Ammon's horn (tissue), 1 donor: Measurements from ENCODE around the gene ACAP1.
"Not testable (repeated sequence)": the region's sequence is repeated elsewhere in the genome, so short reads cannot be mapped to it uniquely, and the experiment has no call there.

Experiments used
- DNase-seq: peaks from one replicate; pipeline ENCODE4 v3.0.0-alpha.2; 2016; ENCODE audit warnings: low spot score

The ACAP1 gene

GRCh38 chr17:7356072-7356549 is 19.8 kb downstream of the ACAP1 start:
- peak; percentile 80 for DNase-seq

GRCh38 chr17:7356756-7357155 is 20.4 kb downstream of the ACAP1 start:
- no peak for DNase-seq

GRCh38 chr17:7357381-7357780 is 21.1 kb downstream of the ACAP1 start:
- DNase-seq: no peak

GRCh38 chr17:7361906-7362305 is 25.6 kb downstream of the ACAP1 start:
- DNase-seq: no peak

- no peak for DNase-seq
Measured at GRCh38 chr17:7363311-7363710, 27.0 kb downstream of the ACAP1 start.

GRCh38 chr17:7365963-7366362 is 29.6 kb downstream of the ACAP1 start:
- DNase-seq: not testable (repeated sequence)

GRCh38 chr17:7367083-7367482 is 30.8 kb downstream of the ACAP1 start:
- no peak for DNase-seq

GRCh38 chr17:7367918-7368598 is 31.7 kb downstream of the ACAP1 start:
- DNase-seq: no peak

- DNase-seq: not testable (repeated sequence)
Measured at GRCh38 chr17:7368599-7368994, 32.3 kb downstream of the ACAP1 start.

- no peak for DNase-seq
Measured at GRCh38 chr17:7369825-7370224, 33.5 kb downstream of the ACAP1 start.

GRCh38 chr17:7370853-7371252 is 34.5 kb downstream of the ACAP1 start:
- no peak for DNase-seq

- DNase-seq: no peak
Measured at GRCh38 chr17:7374353-7374752, 38.0 kb downstream of the ACAP1 start.

- DNase-seq: no peak
Measured at GRCh38 chr17:7379134-7379533, 42.8 kb downstream of the ACAP1 start.

GRCh38 chr17:7380321-7380720 is 44.0 kb downstream of the ACAP1 start:
- peak; percentile 22 for DNase-seq

GRCh38 chr17:7380855-7381683 is 44.7 kb downstream of the ACAP1 start, which contains the start of gene TNK1:
Gene TNK1 (plus strand): TSS chr17:7381089. CDS start chr17:7382927, 1,838 bp downstream.
- DNase-seq: no peak

GRCh38 chr17:7382901-7383300 is 46.6 kb downstream of the ACAP1 start:
- DNase-seq: no peak

- DNase-seq: no peak
Measured at GRCh38 chr17:7383371-7383741, 47.0 kb downstream of the ACAP1 start.

- DNase-seq: peak; percentile 20
Measured at GRCh38 chr17:7383742-7384488, 47.6 kb downstream of the ACAP1 start.

- no peak for DNase-seq
Measured at GRCh38 chr17:7384489-7385081, 48.3 kb downstream of the ACAP1 start.

GRCh38 chr17:7388856-7389255 is 52.5 kb downstream of the ACAP1 start:
- no peak for DNase-seq

- DNase-seq: no peak
Measured at GRCh38 chr17:7389924-7390910, 53.9 kb downstream of the ACAP1 start.
